Fibroblast of lung (primary cell): ENCODE data around the gene PCDH9. TPM values are rescaled to one million over a fixed set of nuclear protein-coding genes. Genes with fewer than 3 reads are reported as not detected.

ENCODE experiments used
- DNase-seq, 2 donors: peaks; one replicate each; pipeline versions ENCODE4 v3.0.0 to v3.0.0-alpha.2; 2010; ENCODE audit warnings: low read depth in 2 of 2
- H2AFZ ChIP-seq: 2 replicates; pipeline ENCODE4 v1.5.1; 2012; ENCODE audit warnings: low read length, control low read depth, inconsistent platforms
- H3K27ac ChIP-seq: 2 replicates; pipeline ENCODE4 v1.5.1; 2011; ENCODE audit warnings: low read length, control low read depth; ENCODE audit not compliant: insufficient read depth
- H3K27me3 ChIP-seq: 2 replicates; pipeline ENCODE4 v1.5.1; 2011; ENCODE audit warnings: mild to moderate bottlenecking, low read length; ENCODE audit not compliant: control insufficient read depth, insufficient read depth
- H3K36me3 ChIP-seq: 2 replicates; pipeline ENCODE4 v1.5.1; 2011; ENCODE audit warnings: low read length; ENCODE audit not compliant: control insufficient read depth, insufficient read depth
- H3K4me1 ChIP-seq: 2 replicates; pipeline ENCODE4 v1.5.1; 2011; ENCODE audit warnings: low read length; ENCODE audit not compliant: control insufficient read depth, insufficient read depth; ENCODE audit errors: extremely low read depth
- H3K4me2 ChIP-seq: 2 replicates; pipeline ENCODE4 v1.5.1; 2011; ENCODE audit warnings: low read length, control low read depth; ENCODE audit not compliant: insufficient read depth; ENCODE audit errors: extremely low read depth
- H3K4me3 ChIP-seq, 4 experiments: fragments of 200-600 bp in 1 of 4; sonication (generic) in 1 of 4; replicated peaks in 1 of 4; 2 replicates each; pipeline ENCODE4 v1.5.1; 2011 to 2016; ENCODE audit warnings: low read length in 4 of 4, low read depth in 3 of 4, mild to moderate bottlenecking in 3 of 4, control low read depth in 2 of 4, inconsistent platforms in 1 of 4, mixed read lengths in 1 of 4; ENCODE audit not compliant: insufficient read depth in 1 of 4; ENCODE audit errors: control extremely low read depth in 1 of 4
- H3K79me2 ChIP-seq: 2 replicates; pipeline ENCODE4 v1.5.1; 2012; ENCODE audit warnings: mild to moderate bottlenecking, low read length, inconsistent platforms; ENCODE audit not compliant: control insufficient read depth, insufficient read depth
- H3K9ac ChIP-seq: 2 replicates; pipeline ENCODE4 v1.5.1; 2011; ENCODE audit warnings: mild to moderate bottlenecking, low read length, control low read depth; ENCODE audit not compliant: insufficient read depth
- H3K9me3 ChIP-seq: 2 replicates; pipeline ENCODE4 v1.5.1; 2012; ENCODE audit warnings: low read depth, low read length; ENCODE audit not compliant: control insufficient read depth, insufficient read depth
- H4K20me1 ChIP-seq: 2 replicates; pipeline ENCODE4 v1.5.1; 2011; ENCODE audit warnings: low read length; ENCODE audit not compliant: control insufficient read depth, insufficient read depth; ENCODE audit errors: extremely low read depth
- CTCF ChIP-seq, 2 donors: IDR thresholded peaks in 1 of 2; conservative IDR thresholded peaks in 1 of 2; 1 replicate in 1 of 2; 2 replicates in 1 of 2; pipeline ENCODE4 v1.5.1; 2011 to 2012; ENCODE audit warnings: low read length in 2 of 2, control low read depth in 1 of 2, inconsistent platforms in 1 of 2, low read depth in 1 of 2, mild to moderate bottlenecking in 1 of 2
- EZH2 ChIP-seq: IDR thresholded peaks from 2 replicates; pipeline ENCODE4 v1.5.1; 2012; ENCODE audit warnings: low read length, control low read depth, mild to moderate bottlenecking; ENCODE audit errors: missing control alignments
- polyA plus RNA-seq, 2 donors: library from polyadenylated mRNA; depleted of rRNA in 1 of 2; stranded (reverse) in 1 of 2; unstranded in 1 of 2; fragments of >200 nt; gene quantifications; 2 replicates each; pipeline ENCODE4 v1.2.1, GENCODE V29; 2011 to 2012; ENCODE audit warnings: missing spikeins in 1 of 2
- total RNA-seq: library from RNA; depleted of rRNA; stranded (reverse); fragments of >200 nt; gene quantifications from 2 replicates; pipeline ENCODE4 v1.2.1, GENCODE V29; 2014

PCDH9 gene
- total and polyA plus RNA-seq, 2 donors (not counting 1 experiment from before 2014, with no cell fraction given): 0.50 to 0.67 TPM

GRCh38 chr13:66491251-66491650 lies 738.9 kb downstream of the PCDH9 start:
- Histone ChIP-seq H3K4me3 (no peak overlapping the region), H4K20me1 (no peaks in the 10 kb centered on the region), H3K9ac (no peak overlapping the region), H3K4me1 (no peaks in the 10 kb centered on the region), H3K27ac (no peak overlapping the region), H3K79me2 (no peaks in the 10 kb centered on the region), H3K9me3 (no peaks in the 10 kb centered on the region), H3K36me3 (no peaks in the 10 kb centered on the region), H2AFZ (no peak overlapping the region), H3K27me3 (no peaks in the 10 kb centered on the region), H3K4me2 (no peak overlapping the region)
- TF ChIP-seq EZH2: no peak
- no peak for TF ChIP-seq CTCF (conservative IDR thresholded peaks at IDR 0.05 in 1 of 2, IDR thresholded peaks at IDR 0.05 in 1 of 2; ENCODE audit: low read depth in 1 of 2, low read length in 2 of 2)
- DNase-seq: no peak

GRCh38 chr13:66489586-66489985 lies 740.5 kb downstream of the PCDH9 start:
- H3K4me3 ChIP-seq: no peak overlapping the region
- H3K9me3 ChIP-seq: no peaks in the 10 kb centered on the region
- no peak for DNase-seq
- no peaks in the 10 kb centered on the region for H4K20me1 ChIP-seq
- H3K27me3 ChIP-seq: no peaks in the 10 kb centered on the region
- TF ChIP-seq EZH2 (no peak), CTCF (conservative IDR thresholded peaks at IDR 0.05 in 1 of 2, IDR thresholded peaks at IDR 0.05 in 1 of 2; ENCODE audit: low read depth in 1 of 2, low read length in 2 of 2) (no peak)
- no peaks in the 10 kb centered on the region for H3K36me3 ChIP-seq
- H3K9ac ChIP-seq: no peak overlapping the region
- no peaks in the 10 kb centered on the region for H3K79me2 ChIP-seq
- no peaks in the 10 kb centered on the region for H3K4me1 ChIP-seq
- no peak overlapping the region for H3K27ac ChIP-seq
- H2AFZ ChIP-seq: no peak overlapping the region
- no peak overlapping the region for H3K4me2 ChIP-seq

- no peak overlapping the region for H3K9ac ChIP-seq
- no peak for DNase-seq
- H3K4me2 ChIP-seq: no peak overlapping the region
- H2AFZ ChIP-seq: no peak overlapping the region
- TF ChIP-seq EZH2 (no peak), CTCF (conservative IDR thresholded peaks at IDR 0.05 in 1 of 2, IDR thresholded peaks at IDR 0.05 in 1 of 2; ENCODE audit: low read depth in 1 of 2, low read length in 2 of 2) (no peak)
- H3K27ac ChIP-seq: no peak overlapping the region
- H3K36me3 ChIP-seq: no peaks in the 10 kb centered on the region
- no peaks in the 10 kb centered on the region for H3K27me3 ChIP-seq
- no peak overlapping the region for H3K4me3 ChIP-seq
- no peaks in the 10 kb centered on the region for H3K4me1 ChIP-seq
- H3K79me2 ChIP-seq: no peaks in the 10 kb centered on the region
- no peaks in the 10 kb centered on the region for H4K20me1 ChIP-seq
- H3K9me3 ChIP-seq: no peaks in the 10 kb centered on the region
Measured at GRCh38 chr13:66489172-66489571, 741.0 kb downstream of the PCDH9 start.
